Activated T-helper 2 cell treated with anti-CD3 and anti-CD28 coated beads, Interferon-gamma antibody, Interleukin-2, Interleukin-4, amounts not matched to agents 10 μg/mL and 5 μg/mL and 100 μg/mL, durations not matched to agents 14 hours and 24 hours and 36 hours (primary cell): ENCODE results near the gene HNRNPA1. TPM values are rescaled to one million over a fixed set of nuclear protein-coding genes. Genes with fewer than 3 reads are reported as not detected.
A peak's percentile ranks its signal among the peaks of the same experiment; 100 is the strongest.

Source experiments
- DNase-seq: peaks from one replicate; pipeline ENCODE4 v3.0.0; 2021; ENCODE audit warnings: low spot score
- H3K27ac Mint-ChIP-seq: one replicate; pipeline ENCODE4 v1.8.0; 2021; ENCODE audit warnings: mixed read lengths
- H3K27me3 Mint-ChIP-seq: one replicate; pipeline ENCODE4 v1.8.0; 2021; ENCODE audit warnings: low read depth, mixed read lengths
- H3K36me3 Mint-ChIP-seq: one replicate; pipeline ENCODE4 v1.8.0; 2021; ENCODE audit warnings: low read depth, mixed read lengths
- H3K4me1 Mint-ChIP-seq: one replicate; pipeline ENCODE4 v1.8.0; 2021; ENCODE audit warnings: low read depth, mixed read lengths
- H3K4me3 Mint-ChIP-seq: one replicate; pipeline ENCODE4 v1.8.0; 2021; ENCODE audit warnings: low read depth, mild to moderate bottlenecking, moderate library complexity, mixed read lengths
- H3K9me3 Mint-ChIP-seq: one replicate; pipeline ENCODE4 v1.8.0; 2021; ENCODE audit warnings: mixed read lengths
- intact Hi-C: fragments of 100-400 bp; cut with micrococcal nuclease; formaldehyde crosslinking; loops from one replicate; pipeline ENCODE4 v1.15.1; 2023
- total RNA-seq: library from RNA; stranded (reverse); gene quantifications from 2 replicates; pipeline ENCODE4 v1.2.3, GENCODE V29; 2022

HNRNPA1 gene
- total RNA-seq, 1 donor from 2014 or later = 2,036 TPM

- H3K36me3 Mint-ChIP-seq = peaks cover 46% of the 10 kb centered on the region
- H3K27me3 Mint-ChIP-seq = no peaks in the 10 kb centered on the region
- peak overlapping the region; percentile 60 for H3K27ac Mint-ChIP-seq
- no peak overlapping the region for H3K4me3 Mint-ChIP-seq
- no peaks in the 10 kb centered on the region for H3K9me3 Mint-ChIP-seq
- peaks cover 25% of the 10 kb centered on the region for H3K4me1 Mint-ChIP-seq
- intact Hi-C loops = no loop called here
- DNase-seq = no peak
These were observed 22.3 kb upstream of the HNRNPA1 start for GRCh38 chr12:54258201-54258681.

GRCh38 chr12:54259194-54260011, 21.1 kb upstream of the HNRNPA1 start:
- Mint-ChIP-seq H3K36me3 (peaks cover 42% of the 10 kb centered on the region), H3K4me1 (peaks cover 29% of the 10 kb centered on the region), H3K9me3 (no peaks in the 10 kb centered on the region), H3K27me3 (no peaks in the 10 kb centered on the region), H3K4me3 (peak overlapping the region; percentile 52), H3K27ac (peak overlapping the region; percentile 79)
- intact Hi-C loops = no loop called here
- no peak for DNase-seq

GRCh38 chr12:54261815-54262402, 18.6 kb upstream of the HNRNPA1 start:
- Mint-ChIP-seq H3K27me3 (no peaks in the 10 kb centered on the region), H3K4me1 (peaks cover 40% of the 10 kb centered on the region), H3K4me3 (no peak overlapping the region), H3K27ac (peak overlapping the region; percentile 1), H3K9me3 (no peaks in the 10 kb centered on the region), H3K36me3 (peaks cover 36% of the 10 kb centered on the region)
- no peak for DNase-seq
- intact Hi-C loops = no loop called here

GRCh38 chr12:54262403-54262925, 18.1 kb upstream of the HNRNPA1 start:
- Mint-ChIP-seq H3K27ac (no peak overlapping the region), H3K27me3 (no peaks in the 10 kb centered on the region), H3K4me1 (peaks cover 40% of the 10 kb centered on the region), H3K36me3 (peaks cover 34% of the 10 kb centered on the region), H3K4me3 (no peak overlapping the region), H3K9me3 (no peaks in the 10 kb centered on the region)
- intact Hi-C loops = no loop called here
- no peak for DNase-seq

GRCh38 chr12:54265364-54265812, 15.1 kb upstream of the HNRNPA1 start:
- H3K36me3 Mint-ChIP-seq = peaks cover 34% of the 10 kb centered on the region
- no peak overlapping the region for H3K27ac Mint-ChIP-seq
- no peaks in the 10 kb centered on the region for H3K9me3 Mint-ChIP-seq

GRCh38 chr12:54266852-54267251, 13.7 kb upstream of the HNRNPA1 start:
- peaks cover 42% of the 10 kb centered on the region for H3K36me3 Mint-ChIP-seq
- no peaks in the 10 kb centered on the region for H3K27me3 Mint-ChIP-seq
- peaks cover 35% of the 10 kb centered on the region for H3K4me1 Mint-ChIP-seq

More at GRCh38 chr12:54265364-54265812, 15.1 kb upstream of the HNRNPA1 start:
- Mint-ChIP-seq H3K4me1 (peaks cover 31% of the 10 kb centered on the region), H3K4me3 (no peak overlapping the region), H3K27me3 (no peaks in the 10 kb centered on the region)
- intact Hi-C loops = loop anchor here (2.0 kb wide), 1 partner anchor 13 kb away; no protein-coding TSS in a partner anchor
- no peak for DNase-seq

GRCh38 chr12:54270345-54270744, 10.2 kb upstream of the HNRNPA1 start:
- no peaks in the 10 kb centered on the region for H3K27me3 Mint-ChIP-seq
- no peaks in the 10 kb centered on the region for H3K9me3 Mint-ChIP-seq
- intact Hi-C loops = no loop called here
- peak overlapping the region; percentile 49 for H3K27ac Mint-ChIP-seq
- DNase-seq = no peak
- no peak overlapping the region for H3K4me3 Mint-ChIP-seq
- H3K4me1 Mint-ChIP-seq = peaks cover 35% of the 10 kb centered on the region
- peaks cover 56% of the 10 kb centered on the region for H3K36me3 Mint-ChIP-seq

More at GRCh38 chr12:54266852-54267251, 13.7 kb upstream of the HNRNPA1 start:
- H3K27ac Mint-ChIP-seq = no peak overlapping the region
- H3K4me3 Mint-ChIP-seq = no peak overlapping the region
- DNase-seq = no peak
- H3K9me3 Mint-ChIP-seq = no peaks in the 10 kb centered on the region
- intact Hi-C loops = no loop called here

- H3K36me3 Mint-ChIP-seq = peaks cover 61% of the 10 kb centered on the region
- H3K4me1 Mint-ChIP-seq = peaks cover 43% of the 10 kb centered on the region
- no peak overlapping the region for H3K4me3 Mint-ChIP-seq
- intact Hi-C loops = no loop called here
- DNase-seq = no peak
- H3K9me3 Mint-ChIP-seq = no peaks in the 10 kb centered on the region
- H3K27me3 Mint-ChIP-seq = no peaks in the 10 kb centered on the region
- peak overlapping the region; percentile 49 for H3K27ac Mint-ChIP-seq
These were observed 8.3 kb upstream of the HNRNPA1 start for GRCh38 chr12:54272214-54272613.

GRCh38 chr12:54273981-54274380, 6.5 kb upstream of the HNRNPA1 start:
- H3K4me1 Mint-ChIP-seq = peaks cover 51% of the 10 kb centered on the region
- H3K9me3 Mint-ChIP-seq = no peaks in the 10 kb centered on the region
- DNase-seq = no peak
- intact Hi-C loops = no loop called here
- no peak overlapping the region for H3K4me3 Mint-ChIP-seq
- H3K36me3 Mint-ChIP-seq = peaks cover 55% of the 10 kb centered on the region
- no peak overlapping the region for H3K27ac Mint-ChIP-seq
- no peaks in the 10 kb centered on the region for H3K27me3 Mint-ChIP-seq

- no peak for DNase-seq
- no peaks in the 10 kb centered on the region for H3K9me3 Mint-ChIP-seq
- H3K27me3 Mint-ChIP-seq = no peaks in the 10 kb centered on the region
- peak overlapping the region; percentile 51 for H3K4me3 Mint-ChIP-seq
- peak overlapping the region; percentile 39 for H3K27ac Mint-ChIP-seq
- peaks cover 41% of the 10 kb centered on the region for H3K4me1 Mint-ChIP-seq
- intact Hi-C loops = loop anchor here (5.0 kb wide), 1 partner anchor 59 kb away; no protein-coding TSS in a partner anchor
- peaks cover 46% of the 10 kb centered on the region for H3K36me3 Mint-ChIP-seq
These were observed 4.2 kb upstream of the HNRNPA1 start for GRCh38 chr12:54276368-54276767.

GRCh38 chr12:54277823-54278276, 2.7 kb upstream of the HNRNPA1 start:
- intact Hi-C loops = loop anchor here (2.0 to 5.0 kb wide), 2 partner anchors 13 to 61 kb away; no protein-coding TSS in a partner anchor
- peaks cover 35% of the 10 kb centered on the region for H3K4me1 Mint-ChIP-seq
- H3K9me3 Mint-ChIP-seq = no peaks in the 10 kb centered on the region
- DNase-seq = no peak
- no peak overlapping the region for H3K27ac Mint-ChIP-seq
- peaks cover 33% of the 10 kb centered on the region for H3K36me3 Mint-ChIP-seq
- H3K27me3 Mint-ChIP-seq = no peaks in the 10 kb centered on the region
- H3K4me3 Mint-ChIP-seq = no peak overlapping the region

GRCh38 chr12:54279227-54279631, 1.3 kb upstream of the HNRNPA1 start:
- Mint-ChIP-seq H3K27me3 (no peaks in the 10 kb centered on the region), H3K4me1 (peaks cover 43% of the 10 kb centered on the region), H3K36me3 (peaks cover 20% of the 10 kb centered on the region), H3K9me3 (no peaks in the 10 kb centered on the region), H3K4me3 (no peak overlapping the region), H3K27ac (no peak overlapping the region)
- intact Hi-C loops = loop anchor here (2.0 to 5.0 kb wide), 2 partner anchors 14 to 62 kb away; no protein-coding TSS in a partner anchor
- no peak for DNase-seq
